OCI-M2 (cell line): ENCODE measurements around the gene BHLHE40.

ENCODE experiments used
- DNase-seq: peaks from one replicate; lab custom pipeline; 2025; ENCODE audit not compliant: unreplicated experiment; lab: John Stamatoyannopoulos, UW

The BHLHE40 gene

GRCh38 chr3:4997946-4998345 is 18.7 kb downstream of the BHLHE40 start:
- no peak for DNase-seq

GRCh38 chr3:4999531-5000184 is 20.4 kb downstream of the BHLHE40 start:
- no peak for DNase-seq

- DNase-seq: no peak
These were observed 21.9 kb downstream of the BHLHE40 start for GRCh38 chr3:5001135-5001534.

GRCh38 chr3:5001805-5002173 is 22.6 kb downstream of the BHLHE40 start:
- no peak for DNase-seq

GRCh38 chr3:5002174-5002870 is 23.1 kb downstream of the BHLHE40 start:
- DNase-seq: no peak

GRCh38 chr3:5002871-5003247 is 23.6 kb downstream of the BHLHE40 start:
- DNase-seq: no peak

- DNase-seq: no peak
These were observed 25.3 kb downstream of the BHLHE40 start for GRCh38 chr3:5004319-5005152.

GRCh38 chr3:5005367-5005766 is 26.1 kb downstream of the BHLHE40 start:
- DNase-seq: no peak

GRCh38 chr3:5006755-5007202 is 27.5 kb downstream of the BHLHE40 start:
- no peak for DNase-seq

- no peak for DNase-seq
These were observed 28.6 kb downstream of the BHLHE40 start for GRCh38 chr3:5007873-5008272.

GRCh38 chr3:5009506-5010109 is 30.4 kb downstream of the BHLHE40 start:
- DNase-seq: no peak

- DNase-seq: no peak
These were observed 30.9 kb downstream of the BHLHE40 start for GRCh38 chr3:5010140-5010539.

GRCh38 chr3:5010706-5011554 is 31.7 kb downstream of the BHLHE40 start:
- no peak for DNase-seq

- peak; percentile 32 for DNase-seq
These were observed 32.5 kb downstream of the BHLHE40 start for GRCh38 chr3:5011555-5012256.

GRCh38 chr3:5012367-5012766 is 33.1 kb downstream of the BHLHE40 start:
- DNase-seq: no peak

GRCh38 chr3:5013021-5013906 is 34.0 kb downstream of the BHLHE40 start:
- peak; percentile 55 for DNase-seq

- no peak for DNase-seq
These were observed 35.2 kb downstream of the BHLHE40 start for GRCh38 chr3:5014391-5014790.

- no peak for DNase-seq
These were observed 35.8 kb downstream of the BHLHE40 start for GRCh38 chr3:5015056-5015455.
